ENCODE measurements around the gene TBC1D1. TPM values are rescaled to one million over a fixed set of nuclear protein-coding genes. Genes with fewer than 3 reads are reported as not detected.

TBC1D1 gene
- total and polyA plus RNA-seq, 10 donors = 49.3 to 142 (median 95.5) TPM

- WGBS, 5 donors = 84 to 91% (median 88%) methylated on average over 4 of the region's 4 CpGs
- H3K27ac ChIP-seq = no peak overlapping the region
- H3K4me3 ChIP-seq = no peak overlapping the region
- no peaks in the 10 kb centered on the region for H3K9me3 ChIP-seq
- H3K4me1 ChIP-seq = peaks cover 8 to 57% (median 28%) of the 10 kb centered on the region in 6 donors
- TF ChIP-seq POLR2A (IDR thresholded peaks at IDR 0.05) (no peak), POLR2AphosphoS5 (IDR thresholded peaks at IDR 0.05) (no peak)
- H3K27me3 ChIP-seq (replicated peaks in 1 of 7) = no peaks in the 10 kb centered on the region
- no peak for DNase-seq
- intact Hi-C loops (cut with DNase I; ENCODE audit: low total_unique reads) = no loop called here
- H3K36me3 ChIP-seq = peaks cover 0 to 87% (median 26%) of the 10 kb centered on the region in 6 donors
These were observed 222.2 kb downstream of the TBC1D1 start for GRCh38 chr4:38113132-38113531.

GRCh38 chr4:38113551-38113950, 222.7 kb downstream of the TBC1D1 start:
- no peak overlapping the region for H3K27ac ChIP-seq
- DNase-seq = no peak
- intact Hi-C loops (cut with DNase I; ENCODE audit: low total_unique reads) = no loop called here
- H3K4me1 ChIP-seq = peaks cover 8 to 57% (median 28%) of the 10 kb centered on the region in 6 donors
- TF ChIP-seq POLR2A (IDR thresholded peaks at IDR 0.05) (no peak), CTCF (IDR thresholded peaks at IDR 0.05 in 8 of 11, conservative IDR thresholded peaks at IDR 0.05 in 3 of 11) (no peak), POLR2AphosphoS5 (IDR thresholded peaks at IDR 0.05) (no peak)
- no peaks in the 10 kb centered on the region for H3K9me3 ChIP-seq
- H3K36me3 ChIP-seq = peaks cover 0 to 87% (median 28%) of the 10 kb centered on the region in 6 donors
- H3K4me3 ChIP-seq = no peak overlapping the region
- no peaks in the 10 kb centered on the region for H3K27me3 ChIP-seq (replicated peaks in 1 of 7)
- 95 to 100% (median 97%) methylated on average over 2 of the region's 2 CpGs for WGBS, 5 donors

- no peak for DNase-seq
- no peaks in the 10 kb centered on the region for H3K27me3 ChIP-seq (replicated peaks in 1 of 7)
- WGBS, 5 donors = 42 to 61% (median 47%) methylated on average over 6 of the region's 6 CpGs
- peak overlapping the region in 6 of 8 donors; percentile 14 to 65 (median 54) for H3K27ac ChIP-seq
- peaks cover 0 to 88% (median 32%) of the 10 kb centered on the region in 6 donors for H3K36me3 ChIP-seq
- H3K4me3 ChIP-seq = no peak overlapping the region
- peaks cover 8 to 57% (median 28%) of the 10 kb centered on the region in 6 donors for H3K4me1 ChIP-seq
- intact Hi-C loops (cut with DNase I; ENCODE audit: low total_unique reads) = no loop called here
- TF ChIP-seq POLR2A (IDR thresholded peaks at IDR 0.05) (no peak), CTCF (IDR thresholded peaks at IDR 0.05 in 8 of 11, conservative IDR thresholded peaks at IDR 0.05 in 3 of 11) (no peak), POLR2AphosphoS5 (IDR thresholded peaks at IDR 0.05) (no peak)
- no peaks in the 10 kb centered on the region for H3K9me3 ChIP-seq
These were observed 223.7 kb downstream of the TBC1D1 start for GRCh38 chr4:38114386-38115150.

- 71 to 91% (median 84%) methylated on average over 5 of the region's 5 CpGs for WGBS, 5 donors
These were observed 224.7 kb downstream of the TBC1D1 start for GRCh38 chr4:38115601-38116000.

More at GRCh38 chr4:38115601-38116000, 224.7 kb downstream of the TBC1D1 start:
- H3K9me3 ChIP-seq = no peaks in the 10 kb centered on the region
- H3K4me1 ChIP-seq = peaks cover 8 to 57% (median 30%) of the 10 kb centered on the region in 6 donors
- peaks cover 0 to 92% (median 39%) of the 10 kb centered on the region in 6 donors for H3K36me3 ChIP-seq
- peak overlapping the region in 7 of 8 donors; percentile 4 to 65 (median 47) for H3K27ac ChIP-seq
- no peak for DNase-seq
- no peak overlapping the region for H3K4me3 ChIP-seq
- no peaks in the 10 kb centered on the region for H3K27me3 ChIP-seq (replicated peaks in 1 of 7)
- no peak for TF ChIP-seq POLR2A (IDR thresholded peaks at IDR 0.05)
- no peak for TF ChIP-seq POLR2AphosphoS5 (IDR thresholded peaks at IDR 0.05)
- TF ChIP-seq CTCF (IDR thresholded peaks at IDR 0.05 in 8 of 11, conservative IDR thresholded peaks at IDR 0.05 in 3 of 11) = no peak
- intact Hi-C loops (cut with DNase I; ENCODE audit: low total_unique reads) = no loop called here

All from spleen (tissue), 11 donors.